Measurements from ENCODE around the gene ATG12.
A peak's percentile ranks its signal among the peaks of the same experiment; 100 is the strongest.
"Not testable (repeated sequence)": the region's sequence is repeated elsewhere in the genome, so short reads cannot be mapped to it uniquely, and the experiment has no call there.

ATG12 gene

DNA sequence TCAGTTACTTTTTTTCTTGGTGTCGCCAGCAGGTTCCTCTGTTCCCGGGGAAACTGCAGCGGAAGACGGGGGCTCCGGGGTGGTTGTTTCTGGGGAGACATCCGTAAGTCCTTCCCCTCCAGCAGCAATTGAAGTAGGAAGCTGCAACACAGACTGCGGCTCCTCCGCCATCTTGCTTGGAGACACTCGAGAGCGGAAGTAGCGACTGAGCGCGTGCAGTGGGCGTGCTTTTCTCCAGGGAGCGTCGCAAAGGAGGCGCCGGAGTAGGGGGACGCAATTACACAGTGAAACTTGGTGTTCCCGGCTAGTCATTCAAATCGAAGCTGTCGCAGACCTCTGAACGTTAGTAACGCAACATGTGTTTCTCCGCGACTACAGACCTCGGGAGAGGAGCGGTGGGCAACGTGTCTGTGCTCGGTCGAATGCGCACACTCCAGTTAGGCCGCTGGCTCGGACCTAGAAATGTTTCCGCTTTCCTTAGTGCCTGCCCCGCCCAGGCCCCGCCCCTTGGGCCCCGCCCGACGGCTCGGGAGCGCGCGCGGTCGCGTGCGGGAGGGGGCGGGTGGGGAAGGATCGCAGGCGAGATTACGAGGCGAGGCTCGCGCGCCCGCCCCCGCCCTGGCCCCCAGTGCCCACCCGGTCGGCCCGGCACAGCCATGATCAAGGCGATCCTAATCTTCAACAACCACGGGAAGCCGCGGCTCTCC is at the start of gene ATG12, which contains the start of gene AP3S1:
Gene ATG12, minus strand, starts transcription at position 184 of the 707 bp plus-strand sequence. Its CDS starts 13 bp downstream, at position 171.
Gene AP3S1, plus strand, starts transcription at position 554 of the 707 bp plus-strand sequence. Its CDS starts 103 bp downstream, at position 657.
- peak within 1 kb of the TSS; percentile 98 for H3K4me3 Mint-ChIP-seq
- H3K36me3 Mint-ChIP-seq: peaks cover 23% of the 10 kb centered on the region
- DNase-seq: peak; percentile 95
- no peaks in the 10 kb centered on the region for H3K9me3 Mint-ChIP-seq
- peak within 1 kb of the TSS; percentile 99 for H3K27ac Mint-ChIP-seq
- no peaks in the 10 kb centered on the region for H3K27me3 Mint-ChIP-seq
- CTCF ChIA-PET: interaction anchor here (0.6 to 2.6 kb wide), 6 partner anchors 14 to 532 kb away, joined by 3 to 19 read pairs (median 3); no protein-coding TSS in a partner anchor
- peaks cover 58% of the 10 kb centered on the region for H3K4me1 Mint-ChIP-seq

DNA sequence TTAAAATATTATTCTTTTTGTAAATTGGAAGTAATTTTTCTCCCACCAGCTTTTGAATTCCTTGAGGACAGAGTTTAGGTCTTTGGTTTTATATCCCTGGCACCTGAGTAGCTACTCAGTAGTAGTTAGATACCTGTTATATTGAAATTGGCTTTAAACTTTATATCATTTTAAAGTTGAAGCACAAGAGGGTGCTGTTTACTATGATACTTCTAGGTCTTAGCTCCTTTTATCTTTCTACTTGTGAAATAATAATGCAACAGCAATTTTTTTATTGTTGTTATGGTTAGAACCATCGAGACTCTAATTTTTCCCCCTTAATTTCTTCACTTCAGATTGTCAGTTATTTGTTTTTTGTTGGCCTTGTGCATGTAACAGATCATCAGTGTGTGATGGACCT is 46.7 kb upstream of the ATG12 start:
- H3K9me3 Mint-ChIP-seq: no peaks in the 10 kb centered on the region
- H3K27ac Mint-ChIP-seq: no peak overlapping the region
- H3K36me3 Mint-ChIP-seq: no peaks in the 10 kb centered on the region
- no peak overlapping the region for H3K4me3 Mint-ChIP-seq
- no peaks in the 10 kb centered on the region for H3K4me1 Mint-ChIP-seq
- CTCF ChIA-PET: no interaction called here
- no peak for DNase-seq
- no peaks in the 10 kb centered on the region for H3K27me3 Mint-ChIP-seq

DNA sequence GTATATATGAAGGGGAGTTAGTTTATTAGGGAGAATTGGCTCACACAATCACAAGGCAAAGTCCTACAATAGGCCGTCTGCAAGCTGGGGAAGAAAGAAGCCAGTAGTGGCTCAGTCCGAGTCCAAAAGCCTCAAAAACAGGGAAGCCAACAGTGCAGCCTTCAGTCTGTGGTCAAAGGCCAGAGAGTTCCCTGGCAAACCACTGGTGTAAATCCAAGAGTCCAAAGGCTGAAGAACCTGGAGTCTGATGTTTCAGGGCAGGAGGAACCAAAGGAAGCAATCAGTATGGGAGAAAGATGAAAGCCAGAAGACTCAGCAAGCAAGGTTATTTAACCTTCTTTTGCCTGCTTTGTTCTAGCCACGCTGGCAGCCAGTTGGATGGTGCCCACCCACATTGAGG is 43.8 kb upstream of the ATG12 start:
- H3K27ac Mint-ChIP-seq, H3K4me1 Mint-ChIP-seq, H3K9me3 Mint-ChIP-seq, H3K4me3 Mint-ChIP-seq, CTCF ChIA-PET, H3K36me3 Mint-ChIP-seq, DNase-seq, H3K27me3 Mint-ChIP-seq: not testable (repeated sequence)

DNA sequence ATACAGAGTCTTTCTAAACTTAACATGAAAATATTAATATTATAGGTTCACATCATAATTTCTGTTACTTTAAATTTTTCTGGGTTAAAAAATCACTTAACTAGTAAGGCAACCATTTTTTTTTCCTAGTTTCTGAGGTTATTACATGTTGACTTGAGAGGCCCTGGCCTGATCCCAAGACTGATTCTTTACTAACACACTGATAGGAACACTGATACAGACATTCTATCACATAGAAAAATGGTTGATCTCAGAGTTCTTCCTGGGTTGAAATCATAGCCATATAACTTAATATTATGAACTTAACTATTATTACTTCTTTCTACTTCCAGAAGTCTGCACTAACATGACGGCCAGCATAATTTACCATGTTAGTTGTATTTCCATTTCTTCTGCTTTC is 43.3 kb upstream of the ATG12 start:
- no peaks in the 10 kb centered on the region for H3K27me3 Mint-ChIP-seq
- H3K9me3 Mint-ChIP-seq: peaks cover 4% of the 10 kb centered on the region
- H3K4me1 Mint-ChIP-seq: no peaks in the 10 kb centered on the region
- H3K4me3 Mint-ChIP-seq: no peak overlapping the region
- no peak for DNase-seq
- CTCF ChIA-PET: no interaction called here
- no peak overlapping the region for H3K27ac Mint-ChIP-seq
- no peaks in the 10 kb centered on the region for H3K36me3 Mint-ChIP-seq

DNA sequence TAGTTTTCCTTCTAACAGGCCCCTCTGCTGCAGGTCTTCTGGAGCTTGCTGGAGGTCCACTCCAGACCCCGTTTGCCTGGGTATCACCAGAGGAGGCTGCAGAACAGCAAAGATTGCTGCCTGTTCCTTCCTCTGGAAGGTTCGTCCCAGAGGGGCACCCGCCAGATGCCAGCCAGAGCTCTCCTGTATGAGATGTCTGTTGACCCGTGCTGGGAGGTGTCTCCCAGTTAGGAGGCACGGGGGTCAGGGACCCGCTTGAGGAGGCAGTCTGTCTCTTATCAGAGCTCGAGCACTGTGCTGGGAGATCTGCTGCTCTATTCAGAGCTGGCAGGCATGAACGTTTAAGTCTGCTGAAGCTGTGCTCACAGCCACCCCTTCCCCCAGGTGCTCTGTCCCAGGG is 41.1 kb upstream of the ATG12 start:
- H3K27me3 Mint-ChIP-seq, H3K4me1 Mint-ChIP-seq, DNase-seq, CTCF ChIA-PET, H3K4me3 Mint-ChIP-seq, H3K27ac Mint-ChIP-seq: not testable (repeated sequence)
- Mint-ChIP-seq H3K9me3 (peaks cover 12% of the 10 kb centered on the region), H3K36me3 (peaks cover 14% of the 10 kb centered on the region)

DNA sequence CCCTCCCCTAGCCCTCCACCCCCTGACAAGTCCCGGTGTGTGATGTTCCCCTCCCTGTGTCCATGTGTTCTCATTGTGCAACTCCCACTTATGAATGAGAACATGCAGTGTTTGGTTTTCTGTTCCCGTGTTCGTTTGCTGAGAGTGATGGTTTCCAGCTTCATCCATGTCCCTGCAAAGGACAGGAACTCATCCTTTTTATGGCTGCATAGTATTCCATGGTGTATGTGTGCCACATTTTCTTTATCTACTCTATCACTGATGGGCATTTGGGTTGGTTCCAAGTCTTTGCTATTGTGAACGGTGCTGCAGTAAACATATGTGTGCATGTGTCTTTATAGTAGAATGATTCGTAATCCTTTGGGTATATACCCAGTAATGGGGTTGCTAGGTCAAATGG is 36.0 kb upstream of the ATG12 start:
- H3K27ac Mint-ChIP-seq, H3K27me3 Mint-ChIP-seq, H3K4me3 Mint-ChIP-seq, CTCF ChIA-PET, H3K4me1 Mint-ChIP-seq, DNase-seq: not testable (repeated sequence)
- peaks cover 28% of the 10 kb centered on the region for H3K36me3 Mint-ChIP-seq
- peaks cover 12% of the 10 kb centered on the region for H3K9me3 Mint-ChIP-seq

DNA sequence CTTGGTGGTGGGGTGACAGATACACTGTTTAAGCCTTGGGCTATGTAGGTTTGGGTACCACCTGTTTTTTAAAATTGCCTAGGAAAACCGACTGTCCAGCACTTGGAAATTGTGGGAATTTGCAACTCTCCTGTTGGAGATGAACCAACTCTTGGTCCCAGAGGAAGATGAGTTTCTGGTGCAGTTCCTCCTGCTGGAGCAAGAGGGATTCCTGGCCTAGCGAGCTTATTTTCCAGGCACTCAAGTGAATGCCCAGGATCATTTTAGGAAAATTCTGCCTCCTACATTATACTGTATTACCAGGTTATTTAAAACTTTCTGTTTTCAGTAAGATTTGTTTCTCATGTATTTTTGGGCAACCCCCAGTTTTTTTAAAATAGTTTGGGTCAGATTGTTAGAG is 34.1 kb upstream of the ATG12 start:
- peaks cover 9% of the 10 kb centered on the region for H3K9me3 Mint-ChIP-seq
- CTCF ChIA-PET: no interaction called here
- no peaks in the 10 kb centered on the region for H3K4me1 Mint-ChIP-seq
- H3K4me3 Mint-ChIP-seq: no peak overlapping the region
- DNase-seq: no peak
- H3K27me3 Mint-ChIP-seq: no peaks in the 10 kb centered on the region
- no peak overlapping the region for H3K27ac Mint-ChIP-seq
- peaks cover 39% of the 10 kb centered on the region for H3K36me3 Mint-ChIP-seq

DNA sequence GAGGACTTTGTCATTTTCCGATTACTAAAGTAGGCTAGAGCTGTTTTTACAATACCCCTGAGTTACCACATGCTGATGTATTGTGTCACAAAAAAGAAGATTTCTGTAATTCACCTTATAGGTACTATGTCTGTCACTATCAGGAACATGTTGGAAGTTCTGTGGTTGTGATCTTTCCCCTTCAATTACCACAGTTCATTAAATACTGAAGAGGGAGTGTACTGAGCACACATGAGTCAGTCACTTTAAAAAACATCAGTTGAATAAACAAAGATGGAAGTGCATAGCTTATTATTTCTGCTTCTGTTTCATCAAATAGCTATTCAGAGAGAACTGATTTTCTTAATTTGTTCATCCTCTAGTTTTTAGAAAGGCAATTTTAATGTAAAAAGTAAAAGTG is 32.0 kb upstream of the ATG12 start:
- Mint-ChIP-seq H3K4me3 (no peak overlapping the region), H3K36me3 (peaks cover 37% of the 10 kb centered on the region), H3K9me3 (peaks cover 6% of the 10 kb centered on the region), H3K27ac (no peak overlapping the region), H3K4me1 (no peaks in the 10 kb centered on the region), H3K27me3 (no peaks in the 10 kb centered on the region)
- CTCF ChIA-PET: no interaction called here
- DNase-seq: no peak

DNA sequence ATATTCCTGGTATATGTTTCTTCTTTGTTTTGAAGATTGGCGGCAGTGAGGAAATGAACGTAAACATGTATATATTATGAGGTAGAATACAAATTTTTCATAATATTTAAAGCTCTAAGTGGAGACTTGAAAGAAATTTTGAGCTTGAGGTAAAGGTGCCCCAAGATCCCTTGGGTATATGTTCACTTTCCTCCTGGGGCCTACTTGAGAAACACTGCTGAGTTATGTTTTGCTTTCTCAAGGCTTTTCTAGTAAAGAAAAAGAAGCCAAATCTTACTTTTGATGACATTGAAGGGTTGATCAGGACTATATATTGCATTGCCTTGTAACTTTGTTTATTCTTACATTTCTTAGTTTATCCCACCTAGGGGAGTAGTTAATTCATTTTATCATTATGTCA is 31.1 kb upstream of the ATG12 start:
- Mint-ChIP-seq H3K4me1 (no peaks in the 10 kb centered on the region), H3K4me3 (no peak overlapping the region), H3K9me3 (no peaks in the 10 kb centered on the region), H3K27me3 (no peaks in the 10 kb centered on the region), H3K27ac (no peak overlapping the region), H3K36me3 (peaks cover 30% of the 10 kb centered on the region)
- no peak for DNase-seq
- CTCF ChIA-PET: no interaction called here

DNA sequence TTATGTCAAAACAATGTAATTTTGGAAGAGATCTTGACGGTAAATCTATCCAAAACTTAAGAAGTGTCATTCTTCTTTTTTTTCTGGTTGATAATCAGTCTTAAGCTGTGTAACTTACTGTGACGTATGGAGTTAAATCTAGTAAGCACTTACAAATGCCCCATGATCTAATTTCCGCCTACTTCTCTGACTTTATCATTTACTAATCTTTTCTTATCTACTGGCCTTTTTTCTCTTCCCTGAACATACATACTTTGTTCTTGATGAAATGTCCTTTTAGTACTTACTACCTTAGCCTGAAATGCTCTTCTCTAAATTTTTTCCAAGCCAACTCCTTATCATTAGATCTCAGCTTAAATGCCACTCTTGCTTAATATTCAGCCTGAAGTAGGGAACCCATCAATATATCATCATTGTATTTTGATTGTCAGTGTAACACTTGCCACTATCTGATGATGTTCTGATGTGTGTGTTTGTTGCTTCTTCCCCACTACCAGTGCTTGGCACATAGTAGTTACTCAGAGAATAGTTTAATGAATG is 28.0 kb upstream of the ATG12 start:
- H3K9me3 Mint-ChIP-seq: no peaks in the 10 kb centered on the region
- peaks cover 22% of the 10 kb centered on the region for H3K36me3 Mint-ChIP-seq
- H3K27me3 Mint-ChIP-seq: no peaks in the 10 kb centered on the region
- DNase-seq: no peak
- H3K4me1 Mint-ChIP-seq: no peaks in the 10 kb centered on the region
- no peak overlapping the region for H3K27ac Mint-ChIP-seq
- CTCF ChIA-PET: no interaction called here
- H3K4me3 Mint-ChIP-seq: no peak overlapping the region

DNA sequence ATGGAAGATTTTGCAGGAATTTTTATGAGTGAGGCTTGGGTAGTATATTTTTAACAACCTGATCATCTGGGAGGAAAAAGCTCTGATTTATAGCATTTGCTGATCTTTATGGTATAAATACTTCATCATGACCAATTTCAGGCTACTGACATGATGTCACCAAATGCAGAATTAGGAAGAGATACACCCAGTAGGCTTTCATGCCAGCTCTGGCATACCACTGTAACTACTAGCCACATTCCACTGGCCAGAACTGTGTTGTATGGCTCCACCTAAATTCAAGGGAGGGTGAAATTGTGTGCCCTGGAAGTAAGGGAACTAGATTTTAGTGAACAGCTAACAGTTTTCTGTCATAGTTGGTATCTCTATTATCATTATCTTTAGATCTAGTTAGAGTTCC is 18.0 kb upstream of the ATG12 start:
- peaks cover 3% of the 10 kb centered on the region for H3K4me1 Mint-ChIP-seq
- no peaks in the 10 kb centered on the region for H3K27me3 Mint-ChIP-seq
- H3K36me3 Mint-ChIP-seq: peaks cover 5% of the 10 kb centered on the region
- CTCF ChIA-PET: no interaction called here
- H3K4me3 Mint-ChIP-seq: no peak overlapping the region
- no peaks in the 10 kb centered on the region for H3K9me3 Mint-ChIP-seq
- no peak for DNase-seq
- no peak overlapping the region for H3K27ac Mint-ChIP-seq

DNA sequence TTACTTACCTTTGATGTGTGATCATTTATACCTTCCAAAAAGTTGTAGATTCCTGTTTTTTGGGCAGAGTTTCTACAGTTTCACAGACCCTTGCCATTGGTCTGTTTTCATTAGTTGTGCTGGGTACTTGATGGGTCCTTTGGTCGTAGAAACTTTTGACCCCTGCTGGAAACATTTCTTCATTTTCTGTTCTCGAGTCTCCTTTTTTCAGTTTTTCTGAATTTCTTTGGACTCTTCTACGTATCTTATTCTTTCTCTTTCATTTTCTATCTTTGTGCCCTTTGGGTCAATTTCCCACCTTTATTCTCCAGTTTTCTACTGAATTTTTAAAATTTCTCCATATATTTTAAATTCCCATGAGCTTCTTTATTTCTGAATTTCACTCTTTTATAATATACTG is 17.0 kb upstream of the ATG12 start:
- Mint-ChIP-seq H3K36me3 (peaks cover 12% of the 10 kb centered on the region), H3K27me3 (no peaks in the 10 kb centered on the region), H3K27ac (no peak overlapping the region), H3K4me3 (no peak overlapping the region), H3K4me1 (peaks cover 3% of the 10 kb centered on the region), H3K9me3 (peaks cover 8% of the 10 kb centered on the region)
- no peak for DNase-seq
- CTCF ChIA-PET: no interaction called here

DNA sequence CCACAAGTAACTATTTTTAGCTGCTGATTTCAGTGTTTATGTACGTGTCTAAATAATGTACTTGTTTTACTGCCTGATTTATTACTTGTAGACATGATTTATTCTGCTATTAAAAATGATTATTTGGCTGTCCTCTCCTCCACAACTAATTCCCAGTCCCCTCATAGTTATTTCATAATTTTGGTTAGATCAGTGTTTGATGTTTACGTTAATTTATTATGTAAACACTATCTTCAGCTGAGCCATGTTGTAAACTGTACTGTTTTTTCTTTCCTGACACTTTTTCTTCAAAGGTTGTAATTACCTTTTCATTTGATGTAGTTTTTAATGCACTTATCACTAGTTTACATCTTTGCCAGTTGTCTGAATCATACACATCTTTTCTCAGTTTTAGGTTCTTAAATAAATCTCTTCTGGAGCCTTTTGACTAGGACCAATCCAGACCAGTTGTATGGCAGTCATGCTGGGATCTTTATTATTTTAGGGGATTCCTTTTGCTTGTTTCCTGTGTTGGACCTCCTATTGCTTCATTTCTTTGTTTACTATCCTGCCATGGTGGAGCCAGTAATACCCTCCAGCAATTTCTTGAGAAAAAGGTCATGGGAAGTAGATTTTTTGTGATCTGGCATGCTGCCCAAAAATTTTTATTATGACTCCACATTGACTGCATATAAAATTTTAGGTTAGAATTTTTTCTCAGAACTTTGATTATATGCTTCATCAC is 16.4 kb upstream of the ATG12 start:
- no peak overlapping the region for H3K27ac Mint-ChIP-seq
- peaks cover 3% of the 10 kb centered on the region for H3K4me1 Mint-ChIP-seq
- H3K4me3 Mint-ChIP-seq: no peak overlapping the region
- CTCF ChIA-PET: no interaction called here
- H3K9me3 Mint-ChIP-seq: peaks cover 11% of the 10 kb centered on the region
- no peaks in the 10 kb centered on the region for H3K27me3 Mint-ChIP-seq
- no peak for DNase-seq
- peaks cover 15% of the 10 kb centered on the region for H3K36me3 Mint-ChIP-seq

DNA sequence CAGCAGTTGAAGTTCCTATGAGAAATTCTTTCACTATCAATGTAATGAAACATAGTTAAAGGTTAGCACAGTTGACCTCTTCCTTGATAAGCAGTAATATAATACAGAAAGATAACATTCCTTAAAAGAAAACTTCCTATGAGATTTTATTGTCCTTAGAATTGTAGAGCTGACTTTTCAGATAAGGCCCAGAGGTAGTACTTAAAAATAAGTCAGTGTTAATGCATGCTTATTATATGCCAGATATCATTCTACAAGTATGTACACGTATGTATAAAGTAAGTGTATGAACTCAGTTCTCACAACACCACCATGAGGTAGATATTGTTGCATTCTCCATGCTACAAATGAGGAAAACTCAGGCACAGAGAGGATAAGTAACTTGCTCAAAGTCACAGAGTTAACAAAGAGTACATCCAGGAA is 15.7 kb upstream of the ATG12 start:
- Mint-ChIP-seq H3K9me3 (peaks cover 11% of the 10 kb centered on the region), H3K27ac (no peak overlapping the region), H3K4me1 (peaks cover 3% of the 10 kb centered on the region), H3K27me3 (no peaks in the 10 kb centered on the region), H3K4me3 (no peak overlapping the region), H3K36me3 (peaks cover 15% of the 10 kb centered on the region)
- DNase-seq: no peak
- CTCF ChIA-PET: no interaction called here

DNA sequence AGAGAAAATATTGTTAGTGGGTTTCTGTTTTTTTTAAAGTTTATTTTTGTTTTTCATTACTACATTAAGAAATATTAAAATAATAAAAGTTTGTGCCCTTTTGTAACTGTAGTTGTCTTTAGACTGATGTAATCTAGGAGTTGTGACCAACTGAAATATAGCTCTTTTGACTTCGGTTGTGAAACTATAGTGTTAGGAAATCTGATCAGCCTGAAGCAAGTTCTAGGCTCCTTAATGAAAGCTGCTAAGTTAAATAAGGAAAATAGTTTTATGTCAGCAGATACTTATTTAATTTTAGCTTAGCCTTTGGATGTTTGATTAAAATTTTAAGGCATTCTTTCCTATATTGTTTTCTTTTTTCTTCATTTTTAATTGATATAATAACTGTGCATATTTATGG is 14.6 kb upstream of the ATG12 start:
- CTCF ChIA-PET: interaction anchor here (0.6 kb wide), 1 partner anchor 15 kb away, joined by 3 read pairs; the partner anchor contains the start of gene ATG12
- peaks cover 3% of the 10 kb centered on the region for H3K4me1 Mint-ChIP-seq
- no peak for DNase-seq
- H3K36me3 Mint-ChIP-seq: peaks cover 13% of the 10 kb centered on the region
- H3K4me3 Mint-ChIP-seq: no peak overlapping the region
- no peaks in the 10 kb centered on the region for H3K27me3 Mint-ChIP-seq
- peaks cover 11% of the 10 kb centered on the region for H3K9me3 Mint-ChIP-seq
- no peak overlapping the region for H3K27ac Mint-ChIP-seq
